GM12892 (cell line): ENCODE data around the gene MAP2K3.
"Not testable (repeated sequence)": the region's sequence is repeated elsewhere in the genome, so short reads cannot be mapped to it uniquely, and the experiment has no call there.

Experiments
- POLR2A ChIP-seq: IDR thresholded peaks from 2 replicates; pipeline ENCODE4 v1.6.1; 2011; ENCODE audit warnings: low read depth, low read length, control low read depth
- POLR2AphosphoS5 ChIP-seq: IDR thresholded peaks from 2 replicates; pipeline ENCODE4 v1.6.1; 2011; ENCODE audit warnings: low read depth, low read length, control low read depth

DNA sequence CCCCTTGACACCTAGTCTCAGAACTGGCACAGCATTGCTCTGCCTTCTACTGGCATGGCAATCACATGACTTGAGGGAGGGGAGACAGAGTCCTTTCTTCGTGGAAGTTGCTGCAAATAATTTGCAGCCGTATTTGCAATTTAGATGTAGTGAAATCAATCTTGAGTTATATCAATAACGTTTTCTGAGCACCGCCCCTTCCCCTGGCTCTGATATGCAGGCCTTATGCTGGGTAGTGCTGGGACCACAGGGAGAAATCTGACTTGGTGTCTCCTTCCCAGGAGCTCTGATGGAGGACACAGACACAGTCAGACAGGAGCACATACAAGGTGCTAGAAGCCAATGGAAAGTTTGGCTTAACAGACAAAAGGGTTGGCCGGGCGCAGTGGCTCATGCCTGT is 55.9 kb downstream of the MAP2K3 start:
- not testable (repeated sequence) for TF ChIP-seq POLR2A, POLR2AphosphoS5
